Hippocampal formation (tissue), 2 donors: ENCODE measurements around the gene TIMM13.

ENCODE experiments used
- DNase-seq, 2 donors: peaks; one replicate each; lab custom pipeline; 2025; lab: John Stamatoyannopoulos, UW

TIMM13 gene

GRCh38 chr19:2454962-2455850, 27.8 kb upstream of the TIMM13 start:
- no peak for DNase-seq

GRCh38 chr19:2454199-2454961, 27.0 kb upstream of the TIMM13 start:
- no peak for DNase-seq

GRCh38 chr19:2453431-2454025, 26.1 kb upstream of the TIMM13 start:
- DNase-seq, result no peak

DNA sequence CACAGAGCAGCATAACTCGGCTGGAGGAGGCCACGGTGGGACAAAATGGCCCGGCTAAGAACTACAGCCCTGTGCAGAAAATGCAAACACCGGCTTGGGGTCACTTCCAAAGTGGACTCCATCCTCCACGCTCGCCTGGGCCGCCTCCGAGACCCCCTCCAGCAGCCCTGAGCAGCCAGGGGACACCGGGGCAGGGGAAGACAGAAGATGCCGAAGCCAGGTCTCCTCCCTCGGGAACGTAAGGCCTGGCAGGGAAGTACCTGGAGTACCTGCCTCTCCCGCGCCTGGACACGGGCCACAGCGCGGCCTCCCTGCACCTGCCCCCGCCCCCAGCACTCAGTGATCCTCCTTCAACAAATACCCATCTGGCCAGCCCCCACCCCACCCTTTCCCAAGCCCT, 24.4 kb upstream of the TIMM13 start:
- DNase-seq, result no peak

- DNase-seq, result no peak
Measured at GRCh38 chr19:2451138-2451537, 23.8 kb upstream of the TIMM13 start.

DNA sequence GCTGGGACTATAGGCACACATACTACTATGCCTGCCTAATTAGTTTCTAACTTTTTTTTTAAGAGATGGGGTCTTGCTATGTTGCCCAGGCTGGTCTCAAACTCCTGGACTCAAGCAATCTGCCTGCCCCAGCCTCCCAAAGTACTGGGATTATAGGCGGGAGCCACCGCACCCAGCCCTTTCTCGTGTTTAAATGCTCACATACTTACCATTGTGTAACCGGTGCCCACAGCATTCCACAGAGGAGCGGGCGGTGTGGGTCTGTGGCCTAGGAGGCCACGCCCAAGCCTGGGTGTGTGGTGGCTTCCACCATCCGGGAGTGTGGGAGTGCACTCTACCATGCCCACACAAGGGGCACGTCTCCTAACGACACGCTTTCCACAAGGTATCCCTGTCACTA, 21.6 kb upstream of the TIMM13 start:
- DNase-seq, result no peak

DNA sequence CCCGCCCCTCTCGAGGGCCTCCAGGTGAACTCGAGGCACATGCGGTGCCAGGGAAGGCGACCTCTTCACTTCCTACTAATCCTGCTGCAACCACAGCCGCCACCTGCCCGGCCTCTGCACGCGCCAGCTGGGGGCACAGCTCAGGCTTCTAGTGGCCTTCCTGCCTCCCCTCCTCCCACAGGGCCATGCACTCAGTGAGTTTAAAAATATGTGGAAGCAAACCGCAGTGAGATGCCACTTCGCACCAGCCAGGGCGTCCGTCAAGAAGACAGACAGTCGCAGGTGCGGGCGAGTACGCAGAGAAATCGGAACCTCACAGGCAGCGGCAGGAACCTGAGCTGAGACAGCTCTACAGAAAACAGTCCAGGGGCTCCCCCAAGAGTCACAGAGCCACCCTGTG, 19.0 kb upstream of the TIMM13 start:
- no peak for DNase-seq

- no peak for DNase-seq
Measured at GRCh38 chr19:2444251-2445002, 17.0 kb upstream of the TIMM13 start.

- DNase-seq, result no peak
Measured at GRCh38 chr19:2443785-2444182, 16.4 kb upstream of the TIMM13 start.

DNA sequence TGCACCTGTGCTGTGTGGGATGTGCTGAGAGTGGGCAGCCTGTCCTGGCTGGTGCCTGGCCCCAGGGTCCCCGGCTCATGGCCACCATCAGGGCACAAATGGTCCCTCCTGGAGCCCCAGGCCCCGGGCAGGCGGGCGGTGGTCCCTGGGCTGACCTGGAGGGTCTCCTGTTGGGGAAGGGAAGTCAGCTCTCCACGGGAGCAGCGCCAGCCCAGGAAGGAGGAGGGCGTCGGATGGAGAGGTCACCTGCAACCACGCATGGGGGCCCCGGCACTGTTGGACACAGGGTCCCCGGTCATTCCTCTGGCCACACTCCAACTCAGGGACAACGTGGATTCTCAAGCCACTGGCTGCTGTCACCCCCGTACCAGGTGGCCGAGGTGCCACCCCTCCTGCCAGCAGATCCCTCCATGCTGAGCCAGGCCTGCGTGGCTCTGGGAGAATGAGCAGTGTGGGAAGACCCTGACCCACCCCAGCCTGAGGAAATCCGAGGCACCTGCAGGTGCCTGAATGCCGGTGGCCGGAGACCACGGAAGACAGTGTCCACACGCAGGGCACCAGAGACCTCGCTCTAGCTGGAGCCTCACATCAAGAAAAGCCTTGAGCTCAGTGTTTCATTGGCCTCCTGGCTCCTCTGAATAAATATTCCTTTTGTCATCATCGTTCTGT, 15.9 kb upstream of the TIMM13 start:
- DNase-seq, result no peak

DNA sequence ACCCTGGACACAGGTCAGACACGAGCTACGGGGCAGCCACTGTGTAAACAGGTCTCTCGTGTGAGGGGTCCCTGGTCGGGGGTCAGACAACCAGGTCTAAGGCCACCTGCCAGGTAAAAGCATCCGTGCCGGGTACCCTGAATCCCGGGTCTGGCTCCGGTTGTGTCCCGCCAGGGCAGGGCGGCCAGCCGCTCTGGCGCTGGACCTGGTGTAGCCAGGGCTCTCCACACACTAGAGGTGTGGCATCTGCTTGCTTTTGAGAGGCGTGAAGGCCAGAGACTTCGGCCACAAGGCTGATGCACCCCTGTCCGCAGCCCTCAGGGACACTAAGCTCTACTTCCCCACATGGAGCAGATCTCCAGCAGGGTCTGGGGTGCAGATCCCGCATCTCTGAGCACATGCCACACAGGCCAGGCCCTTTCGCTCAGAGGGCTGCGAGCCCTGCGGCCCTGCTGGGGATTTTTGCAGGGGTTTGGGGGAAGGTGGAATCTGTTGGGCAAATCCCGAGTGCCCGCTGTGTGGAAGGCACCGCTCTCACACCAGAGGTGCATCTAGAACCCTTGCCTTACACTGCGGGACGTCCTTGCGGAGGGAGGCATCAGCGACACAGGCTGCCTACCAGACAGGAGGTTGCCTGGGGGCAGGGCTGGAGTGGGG, 13.8 kb upstream of the TIMM13 start:
- no peak for DNase-seq

- no peak for DNase-seq
Measured at GRCh38 chr19:2440515-2440914, 13.1 kb upstream of the TIMM13 start.

DNA sequence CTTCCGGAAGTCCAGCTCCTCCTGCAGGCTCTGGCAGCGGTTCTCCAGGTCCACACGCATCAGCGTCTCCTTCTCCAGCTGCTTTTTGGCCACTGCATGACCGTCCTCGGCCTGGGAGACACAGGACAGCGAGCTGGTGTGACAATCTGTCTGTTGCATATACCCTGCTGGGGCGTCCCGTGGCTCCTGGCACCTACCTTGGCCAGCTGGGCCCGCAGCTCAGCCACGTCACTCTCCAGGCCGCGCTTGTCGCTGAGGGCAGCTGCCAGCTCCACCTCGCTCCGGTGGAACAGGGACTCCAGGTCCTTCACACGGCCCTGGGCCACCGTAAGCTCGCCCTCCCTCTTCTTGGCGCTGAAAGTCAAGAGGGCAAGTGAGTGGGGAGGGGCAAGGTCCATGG, 10.8 kb upstream of the TIMM13 start:
- DNase-seq, result no peak

- DNase-seq, result no peak
Measured at GRCh38 chr19:2436926-2437325, 9.5 kb upstream of the TIMM13 start.

DNA sequence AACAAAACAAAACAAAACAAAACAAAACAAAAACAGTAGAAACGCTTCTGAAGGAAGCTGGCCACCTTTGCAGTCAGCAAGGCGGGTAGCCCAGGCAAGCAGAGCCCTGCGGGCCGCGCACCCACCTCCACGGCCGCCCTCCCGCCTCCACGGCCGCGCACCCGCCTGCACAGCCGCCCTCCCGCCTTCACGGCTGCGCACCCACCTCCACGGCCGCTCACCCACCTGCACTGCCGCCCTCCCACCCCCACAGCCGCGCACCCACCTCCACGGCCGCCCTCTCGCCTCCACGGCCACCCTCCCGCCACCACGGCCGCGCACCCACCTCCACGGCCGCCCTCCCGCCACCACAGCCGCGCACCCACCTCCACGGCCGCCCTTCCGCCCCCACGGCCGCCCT, 9.0 kb upstream of the TIMM13 start:
- no peak for DNase-seq

GRCh38 chr19:2434721-2435265, 7.4 kb upstream of the TIMM13 start:
- DNase-seq, result no peak

DNA sequence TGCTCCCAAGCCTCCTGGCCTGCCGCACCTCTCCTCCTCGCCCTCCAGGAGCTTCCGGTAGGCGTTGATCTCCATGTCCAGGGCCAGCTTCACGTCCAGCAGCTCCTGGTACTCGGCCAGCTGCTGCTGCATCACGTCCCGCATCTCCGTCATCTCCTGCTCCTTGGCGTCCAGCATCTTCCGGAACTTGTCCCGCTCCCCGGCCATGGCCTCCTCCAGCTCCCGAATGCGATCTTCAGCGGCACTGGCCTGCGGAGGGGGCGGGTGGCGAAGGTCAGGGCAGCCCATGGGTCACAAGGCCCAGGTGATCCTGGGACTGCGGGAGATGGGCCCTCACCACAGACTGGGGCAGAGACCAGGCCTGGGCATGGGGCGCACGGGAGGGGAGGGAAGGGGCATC, 6.9 kb upstream of the TIMM13 start:
- DNase-seq, result no peak

DNA sequence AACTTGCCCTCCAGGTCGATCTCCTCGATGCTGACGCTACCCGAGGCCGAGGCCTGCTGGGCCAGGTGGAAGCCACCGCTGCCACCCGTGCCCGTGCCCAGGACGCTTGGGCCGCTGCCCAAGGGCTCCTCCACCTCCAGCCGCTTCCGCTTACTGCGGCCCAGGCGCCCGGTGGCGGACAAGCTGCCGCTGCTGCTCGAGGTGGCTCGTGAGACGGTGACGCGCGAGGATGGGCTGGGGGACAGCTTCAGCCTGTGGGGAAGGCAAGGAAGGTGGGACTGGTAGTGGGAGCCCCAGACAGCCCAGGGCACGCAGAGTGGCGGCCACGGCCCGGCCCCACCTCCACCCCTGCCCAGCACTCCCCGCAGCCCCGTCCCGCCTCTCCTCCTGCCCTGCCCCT, 6.5 kb upstream of the TIMM13 start:
- DNase-seq, result no peak

DNA sequence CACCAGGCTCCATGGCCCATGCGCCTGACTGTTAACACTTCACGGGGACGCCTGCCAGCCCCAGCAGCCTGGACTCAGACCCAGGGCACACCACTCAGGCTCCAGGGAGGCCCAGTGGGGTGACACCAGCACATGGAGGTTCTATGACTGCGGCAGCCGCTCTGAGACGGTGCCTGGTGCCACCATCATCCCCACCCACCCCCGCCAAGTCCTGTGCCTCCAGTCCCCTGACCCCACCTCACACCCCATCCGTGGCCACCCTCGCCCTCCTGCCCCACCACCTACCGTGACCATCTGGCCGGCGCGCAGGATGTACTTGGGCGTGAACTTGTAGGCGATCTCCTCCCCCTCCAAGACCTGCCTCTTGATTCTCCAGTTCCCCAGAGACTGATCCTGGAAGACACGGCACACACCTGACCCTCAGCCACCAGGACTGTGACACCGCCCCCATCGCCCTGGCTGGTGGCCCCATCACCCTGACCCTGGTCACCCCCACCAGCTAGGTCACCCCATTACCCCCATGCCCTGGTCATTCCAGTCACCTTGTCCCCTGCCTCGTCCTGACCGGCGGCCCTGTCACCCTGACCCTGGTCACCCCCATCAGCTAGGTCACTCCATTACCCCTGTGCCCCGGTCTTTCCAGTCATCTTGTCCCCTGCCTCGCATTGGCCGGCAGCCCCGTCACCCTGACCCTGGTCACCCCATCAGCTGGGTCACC, 4.9 kb upstream of the TIMM13 start:
- no peak for DNase-seq
